ENCODE measurements around the gene PDE6G.

The PDE6G gene

GRCh38 chr17:81603846-81604610, 52.3 kb downstream of the PDE6G start:
- H3K9me3 ChIP-seq (ENCODE audit: insufficient read depth, low read depth, low read length): no peaks in the 10 kb centered on the region
- no peak overlapping the region for H3K9ac ChIP-seq (ENCODE audit: low read depth, low read length, poor library complexity, severe bottlenecking)
- H2AFZ ChIP-seq (ENCODE audit: low read length): no peak overlapping the region
- TF ChIP-seq EZH2phosphoT487 (IDR thresholded peaks at IDR 0.05; ENCODE audit: borderline replicate concordance) (no peak), CTCF (conservative IDR thresholded peaks at IDR 0.05; ENCODE audit: low read length) (no peak)
- no peak overlapping the region for H3K4me2 ChIP-seq (ENCODE audit: low read depth, low read length, poor library complexity, severe bottlenecking)
- H3K36me3 ChIP-seq (ENCODE audit: insufficient read depth, low read length): peaks cover 84% of the 10 kb centered on the region
- no peaks in the 10 kb centered on the region for H3K79me2 ChIP-seq (ENCODE audit: insufficient read depth, low read length)
- H3K4me3 ChIP-seq (ENCODE audit: low read length, poor library complexity, severe bottlenecking): no peak overlapping the region
- no peaks in the 10 kb centered on the region for H3K9me2 ChIP-seq (replicated peaks; ENCODE audit: low read depth, low read length)
- no peaks in the 10 kb centered on the region for H4K20me1 ChIP-seq (ENCODE audit: insufficient read depth, low read length, poor library complexity, severe bottlenecking)
- H3K4me1 ChIP-seq (ENCODE audit: insufficient read depth, low read length, poor library complexity, severe bottlenecking): no peaks in the 10 kb centered on the region
- H3K27me3 ChIP-seq (ENCODE audit: insufficient read depth, low read length, poor library complexity, severe bottlenecking): no peaks in the 10 kb centered on the region
- no peaks in the 10 kb centered on the region for H3F3A ChIP-seq (ENCODE audit: low read depth)

DNA sequence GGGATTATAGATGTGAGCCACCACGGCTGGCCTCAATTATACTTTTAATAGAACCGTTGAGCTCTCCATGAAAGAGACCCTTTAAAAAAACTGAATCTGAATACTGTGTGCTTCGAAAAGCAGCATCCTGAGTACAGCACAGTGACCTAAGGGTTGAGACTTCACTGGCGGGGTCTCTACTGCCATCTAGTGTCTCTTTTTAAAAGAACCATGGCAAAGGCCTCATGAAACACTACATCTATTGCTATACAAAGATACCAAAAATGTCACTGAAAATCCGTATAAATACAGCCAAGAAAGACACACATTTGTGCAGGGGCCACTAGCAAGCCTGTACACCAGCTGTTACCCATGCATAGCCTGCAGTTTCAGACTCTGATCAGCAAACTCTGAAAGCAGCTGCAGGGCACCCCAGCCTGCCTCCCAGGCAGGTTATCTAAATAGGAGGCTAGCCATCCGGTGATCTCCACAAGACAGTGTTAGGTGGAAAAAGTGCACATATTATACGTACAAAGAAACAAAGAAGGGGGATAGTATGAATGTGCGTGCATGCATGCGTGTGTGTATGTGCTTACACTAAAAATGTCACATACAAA, 54.7 kb downstream of the PDE6G start:
- Histone ChIP-seq H3K4me1 (ENCODE audit: insufficient read depth, low read length, poor library complexity, severe bottlenecking) (no peaks in the 10 kb centered on the region), H3K4me3 (ENCODE audit: low read length, poor library complexity, severe bottlenecking) (no peak overlapping the region), H2AFZ (ENCODE audit: low read length) (no peak overlapping the region), H3K9me2 (replicated peaks; ENCODE audit: low read depth, low read length) (no peaks in the 10 kb centered on the region), H3K27me3 (ENCODE audit: insufficient read depth, low read length, poor library complexity, severe bottlenecking) (no peaks in the 10 kb centered on the region), H3K9me3 (ENCODE audit: insufficient read depth, low read depth, low read length) (no peaks in the 10 kb centered on the region), H3F3A (ENCODE audit: low read depth) (no peaks in the 10 kb centered on the region), H3K36me3 (ENCODE audit: insufficient read depth, low read length) (peaks cover 76% of the 10 kb centered on the region), H4K20me1 (ENCODE audit: insufficient read depth, low read length, poor library complexity, severe bottlenecking) (no peaks in the 10 kb centered on the region), H3K9ac (ENCODE audit: low read depth, low read length, poor library complexity, severe bottlenecking) (no peak overlapping the region), H3K4me2 (ENCODE audit: low read depth, low read length, poor library complexity, severe bottlenecking) (no peak overlapping the region), H3K79me2 (ENCODE audit: insufficient read depth, low read length) (no peaks in the 10 kb centered on the region)
- no peak for TF ChIP-seq EZH2phosphoT487 (IDR thresholded peaks at IDR 0.05; ENCODE audit: borderline replicate concordance)
- peak; percentile 91 for TF ChIP-seq CTCF (conservative IDR thresholded peaks at IDR 0.05; ENCODE audit: low read length)
